CD1c-positive myeloid dendritic cell (primary cell): ENCODE measurements around the gene C9orf153.
"Not testable (repeated sequence)": the region's sequence is repeated elsewhere in the genome, so short reads cannot be mapped to it uniquely, and the experiment has no call there.

ENCODE experiments used
- DNase-seq: peaks from one replicate; pipeline ENCODE4 v3.0.0-alpha.2; 2016; ENCODE audit errors: extremely low spot score

Gene C9orf153

DNA sequence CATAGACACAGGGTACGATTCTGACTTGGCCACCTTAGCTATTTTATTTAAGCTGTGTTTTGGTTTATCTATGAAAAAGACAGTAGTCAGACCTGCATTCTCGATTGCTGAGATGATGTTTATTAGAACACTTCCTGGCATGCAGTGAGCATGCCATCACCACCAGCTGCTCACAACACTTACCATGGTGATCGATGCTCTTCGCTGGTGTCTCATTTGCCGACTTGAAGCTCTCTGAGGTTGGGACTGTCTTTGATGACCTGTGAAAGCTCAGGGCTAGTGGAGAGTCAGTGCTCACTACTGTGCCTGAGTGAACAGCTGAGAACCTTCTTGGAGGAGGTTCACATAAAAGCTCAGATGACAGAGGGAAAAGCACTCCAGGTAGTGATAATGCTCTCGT, 4.4 kb upstream of the C9orf153 start:
- DNase-seq = no peak

DNA sequence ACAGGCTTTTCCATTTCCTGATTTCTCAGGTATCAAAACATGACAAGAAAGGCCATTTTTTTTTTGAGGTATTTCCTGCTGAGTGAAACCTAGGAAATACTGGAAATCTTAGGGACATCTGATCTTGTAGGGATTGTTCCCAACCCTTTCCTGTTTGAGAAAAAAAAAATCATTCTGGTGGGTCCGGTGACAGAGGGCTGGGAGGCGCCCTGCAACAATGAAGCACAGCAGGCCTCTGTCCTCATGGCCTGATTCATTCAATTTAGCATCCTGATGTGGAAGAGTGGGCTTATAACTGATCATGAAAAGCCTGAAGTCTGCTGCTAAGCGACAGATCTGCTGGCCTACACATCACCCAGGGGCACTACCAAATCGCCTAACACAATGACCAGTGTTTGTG, 3.0 kb upstream of the C9orf153 start:
- no peak for DNase-seq

DNA sequence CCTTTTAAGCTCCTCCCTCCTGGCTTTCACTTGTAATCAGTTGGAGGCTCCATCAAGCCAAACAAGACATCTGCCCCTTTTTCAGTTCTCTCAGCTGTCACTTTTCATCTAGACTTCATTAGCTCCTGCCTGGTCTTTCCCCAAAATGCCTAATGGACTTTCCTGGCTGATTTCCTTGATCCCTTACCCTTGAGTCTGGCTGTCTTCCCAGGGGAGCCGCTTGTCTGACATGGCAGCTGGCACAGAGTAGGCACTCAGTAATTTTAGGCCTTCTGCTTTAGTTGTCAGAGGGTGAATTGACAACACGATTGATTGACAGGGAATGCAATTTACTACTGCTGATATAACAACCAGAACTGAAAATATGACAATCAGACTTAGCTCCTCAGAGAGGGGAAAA, 2.1 kb downstream of the C9orf153 start:
- DNase-seq = no peak

DNA sequence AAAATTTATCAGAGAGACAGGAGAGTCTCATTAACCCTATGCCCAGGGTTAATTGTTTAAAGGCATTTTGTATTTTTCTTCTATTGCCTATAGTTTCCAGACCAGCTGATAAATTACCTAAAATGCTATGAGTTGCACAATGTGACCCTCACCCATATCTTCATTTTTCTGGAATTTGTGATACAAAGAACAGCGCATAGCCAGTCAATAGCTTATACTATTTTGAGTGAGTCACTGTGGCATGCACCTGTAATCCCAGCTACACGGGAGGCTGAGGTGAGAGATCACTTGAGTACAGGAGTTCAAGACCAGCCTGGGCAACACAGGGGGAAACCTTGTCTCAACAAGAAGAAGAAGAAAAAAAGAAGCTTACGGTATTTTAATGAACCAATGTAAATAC, 2.8 kb downstream of the C9orf153 start:
- no peak for DNase-seq

DNA sequence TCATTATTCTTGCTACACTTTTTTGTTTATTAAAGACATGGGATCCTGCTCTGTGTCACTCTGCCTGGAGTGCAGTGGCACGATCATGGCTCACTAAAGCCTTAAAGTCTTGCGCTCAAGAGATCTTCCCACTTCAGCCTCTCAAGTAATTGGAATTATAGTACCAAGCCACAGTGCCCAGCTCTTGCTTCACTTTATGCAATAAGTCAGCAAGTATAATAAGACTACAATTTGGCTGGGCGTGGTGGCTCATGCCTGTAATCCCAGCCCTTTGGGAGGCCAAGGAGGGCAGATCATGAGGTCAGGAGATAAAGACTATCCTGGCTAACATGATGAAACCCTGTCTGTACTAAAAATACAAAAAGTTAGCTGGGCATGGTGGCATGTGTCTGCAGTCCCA, 5.9 kb downstream of the C9orf153 start:
- no peak for DNase-seq

DNA sequence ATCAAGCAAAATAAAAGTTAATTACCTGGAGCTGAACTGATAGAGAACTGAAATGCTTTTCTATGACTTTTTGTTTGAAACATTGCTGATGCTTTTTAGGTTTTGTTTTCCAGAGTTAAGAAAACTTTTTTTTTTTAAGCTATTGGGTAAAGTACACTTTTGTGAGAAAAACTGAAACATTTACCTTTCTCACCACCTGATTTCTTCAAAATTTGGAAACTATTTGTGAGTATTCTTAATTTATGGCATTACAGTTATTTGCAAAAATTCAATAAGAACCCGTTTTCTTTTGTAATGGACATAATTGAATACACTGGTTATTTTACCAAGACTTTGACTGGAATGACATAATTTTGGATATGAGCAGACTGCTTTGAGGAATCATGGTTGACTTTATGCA, 6.6 kb downstream of the C9orf153 start:
- DNase-seq = no peak

DNA sequence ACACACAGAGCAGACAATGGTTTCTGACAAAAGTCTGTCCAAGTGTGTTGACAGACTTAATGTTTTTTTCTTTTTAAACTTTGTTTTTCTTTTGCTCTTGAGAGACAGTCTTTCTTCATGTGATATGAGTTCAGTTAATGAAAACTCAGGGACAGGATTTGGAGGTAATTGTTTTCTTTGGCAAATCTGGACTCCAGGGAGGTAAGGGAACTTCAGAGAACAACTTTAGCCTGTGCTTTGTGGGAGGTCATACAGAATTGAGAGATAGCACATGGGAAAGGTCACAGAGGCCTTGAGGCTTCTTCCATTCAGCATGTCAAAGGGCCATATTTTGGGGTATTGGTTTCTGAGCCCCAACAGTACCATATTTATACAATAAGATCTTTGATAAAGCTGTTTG, 9.3 kb downstream of the C9orf153 start:
- no peak for DNase-seq

DNA sequence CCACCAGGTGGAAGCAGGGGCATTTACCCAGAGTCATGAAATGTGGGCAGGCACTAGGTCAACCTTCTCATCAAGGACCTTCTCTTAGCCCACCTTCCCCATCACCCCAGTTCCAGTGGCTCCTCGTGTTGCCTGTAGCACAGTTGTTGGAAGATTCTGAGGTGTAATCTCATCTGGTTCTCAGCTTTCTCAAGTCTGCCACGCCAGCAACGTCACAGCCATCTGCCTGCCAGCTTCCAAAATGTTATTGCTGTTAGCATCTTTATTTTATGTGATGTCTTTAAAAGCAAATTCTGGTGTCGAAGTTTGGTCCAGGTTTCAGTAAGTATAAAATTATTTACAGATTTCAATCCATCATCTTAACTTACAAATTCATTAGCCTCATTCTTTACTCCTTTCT, 10.7 kb downstream of the C9orf153 start:
- no peak for DNase-seq

DNA sequence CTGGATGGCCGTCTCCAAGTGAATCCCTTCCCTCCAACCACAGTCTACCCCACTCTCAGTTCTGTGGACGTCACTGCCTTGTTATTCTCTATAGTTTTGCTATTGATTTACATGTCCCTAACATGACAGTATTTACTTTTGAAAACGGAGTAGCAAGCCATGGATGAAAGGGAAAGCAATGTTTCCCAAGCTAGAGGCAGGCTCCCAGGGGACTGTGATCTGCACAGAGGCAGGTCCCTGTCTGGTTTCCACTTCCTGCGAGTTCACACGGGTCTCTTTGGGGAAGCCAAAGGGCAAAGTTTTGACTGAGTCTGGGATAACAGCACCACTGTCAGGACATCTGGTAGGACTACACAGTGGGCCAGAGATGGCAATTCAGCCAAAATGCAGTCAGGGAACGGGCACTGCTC, 12.7 kb downstream of the C9orf153 start:
- no peak for DNase-seq

DNA sequence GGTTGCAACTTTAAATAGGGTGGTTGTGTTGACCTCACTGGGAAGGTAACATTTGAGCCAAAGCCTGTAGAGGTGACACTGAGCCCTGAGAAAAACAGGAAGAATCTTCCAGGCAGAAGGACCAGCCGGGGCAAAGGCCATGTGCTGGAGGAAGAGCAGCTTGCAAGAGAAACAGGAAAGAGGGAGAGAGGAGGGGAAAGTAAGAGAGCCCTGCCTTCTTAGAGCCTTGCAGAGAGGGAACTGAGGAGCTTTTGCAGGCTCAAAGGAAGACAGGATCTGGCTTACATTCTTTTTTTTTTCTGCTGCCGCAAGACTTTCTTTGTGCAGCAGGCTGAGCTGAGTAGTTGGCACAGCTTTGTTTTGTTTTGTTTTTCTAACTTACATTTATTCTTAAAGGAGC, 17.4 kb downstream of the C9orf153 start:
- DNase-seq = no peak

DNA sequence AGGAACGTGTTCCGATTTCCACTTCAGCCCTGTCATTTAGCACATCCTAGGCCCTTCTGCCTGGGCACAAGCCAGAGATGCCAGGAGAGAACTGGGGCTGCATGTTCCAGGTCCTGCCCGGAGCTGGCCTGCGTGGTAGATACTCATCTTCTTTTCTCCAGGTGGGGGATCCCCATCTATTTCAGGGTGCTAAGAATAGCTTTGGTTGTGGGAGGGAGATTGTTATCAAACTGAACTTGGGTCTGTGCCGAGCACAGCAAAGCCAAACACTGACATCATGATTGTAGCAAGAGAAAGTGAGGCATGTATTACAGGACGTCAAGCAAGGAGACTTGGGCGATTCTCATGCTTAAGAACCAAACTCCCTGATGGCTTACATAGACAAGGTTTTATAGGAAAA, 18.2 kb downstream of the C9orf153 start:
- no peak for DNase-seq

DNA sequence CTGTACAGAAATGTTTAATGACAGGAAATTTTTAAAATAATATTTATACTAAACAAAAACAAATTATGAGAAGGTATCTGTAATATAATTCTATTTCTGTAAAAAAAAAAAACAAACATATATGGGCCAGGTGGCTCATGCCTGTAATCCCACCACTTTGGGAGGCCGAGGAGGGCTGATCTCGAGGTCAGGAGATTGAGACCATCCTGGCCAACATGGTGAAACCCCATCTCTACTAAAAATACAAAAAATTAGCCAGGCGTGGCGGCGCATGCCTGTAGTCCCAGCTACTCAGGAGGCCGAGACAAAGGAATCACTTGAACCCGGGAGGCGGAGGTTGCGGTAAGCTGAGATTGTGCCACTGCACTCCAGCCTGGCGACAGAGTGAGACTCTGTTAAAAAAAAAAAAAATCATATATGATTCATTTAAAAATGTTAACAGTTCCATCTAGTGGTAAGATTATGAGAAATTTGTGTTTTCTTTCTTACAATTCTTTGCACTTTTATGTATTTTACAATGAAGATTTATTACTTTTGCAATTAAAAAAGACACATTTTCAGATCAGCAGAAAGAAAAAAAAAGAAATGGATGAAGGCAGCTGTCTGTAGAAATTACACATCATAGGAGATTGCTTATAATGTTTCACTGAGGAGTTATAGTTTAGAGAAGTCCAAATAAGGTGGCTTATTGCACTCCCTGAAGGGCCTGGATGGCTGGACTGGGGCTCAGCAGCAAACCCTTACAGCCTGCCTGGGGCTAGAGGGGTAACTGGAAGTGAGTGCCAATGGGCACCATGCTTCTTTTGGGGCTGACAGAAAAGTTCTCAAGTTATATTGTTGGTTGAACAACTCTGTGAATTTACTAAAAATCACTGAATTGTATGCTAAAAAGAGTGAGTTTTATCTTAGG, 20.3 kb downstream of the C9orf153 start:
- no peak for DNase-seq

DNA sequence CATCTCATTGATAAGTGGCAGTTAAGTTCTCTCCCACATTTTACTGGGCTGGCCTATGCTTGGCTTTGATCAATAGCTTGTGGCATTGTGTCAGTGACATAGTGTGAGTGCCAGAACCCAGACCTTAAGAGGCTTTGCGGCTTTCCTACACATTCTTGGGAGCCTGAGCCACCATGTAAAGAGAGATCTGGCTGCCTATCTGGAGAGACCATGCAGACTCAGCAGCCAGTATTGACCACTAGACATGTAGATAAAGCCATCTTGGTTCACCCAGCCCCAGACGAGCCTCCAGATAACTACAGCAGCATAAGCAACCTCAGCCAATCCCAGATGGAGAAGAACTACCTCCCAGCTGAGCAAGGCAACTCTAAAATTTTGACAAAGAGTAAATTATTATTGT, 28.6 kb downstream of the C9orf153 start:
- DNase-seq = no peak

DNA sequence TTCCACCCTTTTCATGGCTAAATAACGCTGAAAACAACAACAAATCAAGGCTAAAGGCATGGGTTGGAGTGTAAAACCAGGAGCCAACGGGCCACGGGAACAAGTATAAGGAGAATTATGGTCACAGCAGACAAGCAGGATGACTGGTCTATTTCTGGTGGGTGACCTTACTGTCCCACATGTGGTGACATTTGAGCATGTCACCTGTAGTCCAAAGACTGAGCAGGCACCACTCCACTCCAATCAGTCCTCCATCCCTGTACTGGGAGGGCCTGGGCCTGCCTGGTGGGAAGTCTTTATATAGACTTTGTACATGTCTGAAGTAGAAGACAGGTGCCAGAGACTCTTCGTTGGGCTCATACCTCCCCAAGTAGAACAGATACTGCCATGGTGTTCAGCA, 36.8 kb downstream of the C9orf153 start:
- DNase-seq = no peak

DNA sequence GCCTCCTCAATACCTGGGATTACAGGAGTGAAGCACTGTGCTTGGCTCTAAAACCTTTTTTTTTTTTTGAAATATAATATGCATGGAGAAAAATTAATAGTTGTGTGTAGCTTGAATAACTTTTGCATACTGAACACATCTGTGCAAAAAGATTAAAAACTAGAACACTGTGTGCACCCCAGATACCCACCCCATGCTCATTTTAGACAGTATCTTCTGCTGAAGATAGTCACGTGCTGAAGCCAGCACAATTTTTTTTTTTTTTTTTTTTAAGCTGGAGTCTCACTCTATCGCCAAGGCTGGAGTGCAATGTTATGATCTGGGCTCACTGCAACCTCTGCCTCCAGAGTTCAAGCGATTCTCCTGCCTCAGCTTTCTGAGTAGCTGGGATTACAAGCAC, 39.9 kb downstream of the C9orf153 start:
- DNase-seq = no peak

DNA sequence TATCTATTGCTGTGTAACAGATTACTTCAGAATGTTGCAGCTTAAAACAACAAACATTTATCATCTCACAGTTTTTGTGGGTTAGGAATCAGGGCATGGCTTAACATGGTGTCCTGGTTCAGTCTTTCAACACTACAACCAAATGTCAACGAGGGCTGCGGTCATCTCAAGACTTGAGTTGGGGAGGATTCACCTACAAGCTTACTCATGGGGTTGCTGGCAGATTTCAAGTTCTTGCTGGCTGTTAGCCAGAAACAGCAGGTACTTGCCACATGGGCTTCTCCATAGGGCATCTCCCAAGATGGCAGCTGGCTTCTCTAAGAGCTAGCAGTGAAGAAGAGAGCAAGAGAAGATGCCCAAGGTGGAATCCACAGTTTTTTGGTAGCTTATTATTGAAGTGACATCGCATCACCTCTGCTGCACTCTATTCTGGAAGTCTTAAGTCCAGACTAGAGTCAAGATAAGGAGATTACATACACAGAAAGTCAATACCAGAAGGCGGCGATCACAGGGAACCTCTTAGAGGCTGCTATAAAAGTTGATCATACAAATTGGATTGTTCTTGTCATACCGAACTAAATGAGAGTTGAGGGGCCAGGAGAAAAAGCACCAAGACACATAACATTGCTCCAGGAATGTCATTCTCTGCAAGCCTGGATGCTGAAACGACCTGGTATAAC, 42.2 kb downstream of the C9orf153 start:
- DNase-seq = no peak

DNA sequence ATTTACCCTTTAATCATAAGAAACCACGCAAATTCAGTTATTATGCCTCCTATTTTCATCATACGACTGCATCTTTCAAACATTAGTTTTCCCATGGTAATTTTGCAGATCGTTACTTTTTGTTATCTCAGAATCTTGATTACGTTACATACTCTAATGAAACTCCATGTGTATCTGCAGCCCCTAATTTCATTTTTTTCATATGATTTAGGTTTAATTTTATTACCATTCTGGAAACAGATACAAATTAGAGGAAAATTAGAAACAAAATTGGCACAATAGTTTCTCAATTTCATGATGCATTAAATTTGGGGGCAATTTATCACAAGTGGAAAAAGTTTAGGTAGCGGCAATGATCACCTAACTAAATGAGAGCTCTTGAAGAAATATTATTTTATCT, 52.3 kb downstream of the C9orf153 start:
- DNase-seq = no peak

DNA sequence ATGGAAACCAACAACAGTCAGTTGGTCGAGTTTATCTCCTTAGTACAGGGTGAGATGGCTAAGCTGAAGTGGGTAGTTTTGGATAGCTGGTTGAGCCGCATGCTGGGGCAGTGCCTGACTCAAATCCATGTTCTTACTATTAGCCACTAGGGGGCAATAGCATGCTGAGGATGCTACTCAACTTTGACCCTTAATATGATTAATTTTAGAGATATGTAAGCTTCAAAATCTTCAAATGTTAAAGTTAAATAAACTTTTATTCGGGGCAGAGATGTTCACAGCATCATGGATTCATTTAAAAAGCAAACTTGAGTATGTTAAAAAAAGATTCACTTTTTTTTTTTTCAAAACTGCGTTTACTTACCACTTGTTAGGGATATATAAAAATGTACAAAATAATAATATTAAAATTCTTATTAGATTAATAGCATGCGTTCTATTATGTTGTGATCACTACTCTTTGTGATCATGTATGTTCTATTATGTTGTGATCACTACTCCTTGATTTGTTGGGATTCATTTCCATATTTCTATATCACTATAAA, 57.0 kb downstream of the C9orf153 start:
- peak; percentile 52 for DNase-seq

DNA sequence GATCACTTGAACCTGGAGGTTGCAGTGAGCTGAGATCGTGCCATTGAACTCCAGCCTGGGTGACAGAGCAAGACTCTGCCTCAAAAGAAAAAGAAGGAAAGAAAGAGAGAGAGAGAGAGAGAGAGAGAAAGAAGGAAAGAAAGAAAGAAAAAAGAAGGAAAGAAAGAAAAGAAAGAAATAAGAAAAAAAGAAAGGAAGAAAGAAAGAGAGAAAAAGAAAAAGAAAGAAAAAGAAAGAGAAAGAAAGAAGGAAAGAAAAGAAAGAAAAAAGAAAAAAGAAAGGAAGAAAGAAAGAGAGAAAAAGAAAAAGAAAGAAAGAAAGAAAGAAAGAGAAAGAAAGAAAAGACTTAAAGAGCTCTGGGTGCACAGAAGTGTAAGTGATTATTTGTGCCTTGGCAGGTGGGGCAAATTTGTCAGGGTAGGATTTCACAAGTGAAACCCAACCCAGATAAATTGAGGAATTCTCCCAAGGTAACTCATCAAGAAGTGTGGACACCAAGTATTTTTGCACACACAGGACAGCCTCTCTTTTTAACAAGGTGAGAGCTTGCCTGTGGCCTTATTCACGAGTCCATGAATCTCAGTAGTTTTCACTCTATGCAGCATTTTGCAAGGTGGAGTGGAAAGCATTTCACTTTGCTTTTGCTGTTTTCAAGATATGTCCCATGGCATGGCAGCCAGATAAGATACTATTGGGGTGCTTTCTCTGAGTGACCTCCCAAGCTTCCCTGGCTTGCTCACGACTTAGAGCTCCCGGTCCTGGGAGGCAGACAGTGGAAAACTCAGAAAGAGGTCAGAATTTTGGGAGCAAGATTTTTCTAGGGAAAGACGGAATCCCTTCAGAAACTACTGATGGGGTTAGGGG, 57.8 kb downstream of the C9orf153 start:
- no peak for DNase-seq

DNA sequence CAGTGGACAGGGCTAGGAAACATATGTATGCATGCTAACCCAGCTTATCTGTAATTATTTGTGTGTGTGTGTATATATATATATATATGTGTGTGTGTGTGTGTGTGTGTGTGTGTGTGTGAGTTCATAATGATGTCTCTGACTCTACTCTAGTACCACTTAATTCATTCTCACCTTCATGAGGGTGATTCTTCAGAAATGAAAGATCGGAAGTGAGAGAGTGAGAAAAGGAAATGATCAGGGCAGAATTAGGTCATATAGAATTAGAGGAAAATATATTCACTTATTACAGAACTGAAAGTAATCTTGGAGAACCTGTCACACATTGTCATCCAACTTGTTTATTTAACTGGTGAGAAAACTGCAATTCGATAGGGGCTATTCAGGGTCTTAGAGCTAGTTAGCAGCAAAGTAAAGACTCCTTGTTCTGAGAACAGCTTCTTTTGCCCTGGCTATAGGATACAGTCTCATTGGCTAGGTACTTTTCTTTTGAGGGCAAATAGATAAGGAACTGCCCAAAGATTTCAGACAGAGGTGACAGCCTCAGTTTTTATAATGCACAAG, 58.8 kb downstream of the C9orf153 start:
- DNase-seq = peak; percentile 10

DNA sequence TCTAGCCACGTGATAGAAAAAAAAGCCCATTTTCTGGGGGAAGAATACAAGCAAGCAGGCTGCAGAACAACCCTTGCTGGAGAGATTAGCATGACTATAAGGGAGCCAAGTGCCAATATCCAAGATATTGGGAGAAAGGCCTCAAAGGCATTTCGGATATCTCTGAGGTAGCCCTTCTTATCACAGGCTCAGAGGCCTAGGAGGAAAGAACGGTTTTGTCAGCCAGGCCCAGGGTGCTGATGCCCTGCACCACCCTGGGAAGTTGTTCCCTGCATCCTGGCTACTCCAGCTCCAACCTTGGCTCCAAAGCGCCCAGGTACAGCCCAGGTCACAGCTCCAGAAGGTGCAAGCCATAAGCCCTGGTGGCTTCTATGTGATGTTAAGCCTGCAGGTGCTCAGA, 66.4 kb downstream of the C9orf153 start:
- no peak for DNase-seq

DNA sequence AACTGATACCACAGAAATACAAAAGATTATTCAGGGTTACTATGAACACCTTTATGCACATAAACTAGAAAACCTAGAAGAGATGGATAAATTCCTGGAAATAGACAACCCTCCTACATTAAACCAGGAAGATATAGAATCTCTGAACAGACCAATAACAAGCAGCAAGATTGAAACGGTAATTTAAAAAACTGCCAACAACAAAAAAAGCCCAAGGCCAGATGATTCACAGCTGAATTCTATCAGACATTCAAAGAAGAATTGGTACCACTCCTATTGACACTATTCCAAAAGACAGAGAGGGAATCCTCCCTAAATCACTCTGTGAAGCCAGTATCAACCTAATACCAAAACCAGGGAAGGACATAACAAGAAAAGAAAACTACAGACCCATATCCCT, 68.8 kb downstream of the C9orf153 start:
- DNase-seq = not testable (repeated sequence)
